Coronary artery (tissue), 2 donors: ENCODE measurements around the gene EMX2.

Experiments used
- DNase-seq: peaks from one replicate; pipeline ENCODE4 v3.0.0-alpha.2; 2017; ENCODE audit warnings: low spot score
- H3K27ac ChIP-seq, 2 donors: fragments of 200-600 bp; sonication (generic); one replicate each; pipeline ENCODE4 v1.5.1; 2016 to 2019
- H3K4me3 ChIP-seq: fragments of 200-600 bp; sonication (generic); 2 replicates; pipeline ENCODE4 v1.5.1; 2016; ENCODE audit warnings: mild to moderate bottlenecking, moderate library complexity
- TF ChIP-seq, protein P1 (sequence below): fragments of 200-600 bp; sonication (generic); IDR thresholded peaks from one replicate; pipeline ENCODE4 v1.5.1; 2019; ENCODE audit warnings: antibody characterized with exemption

EMX2 gene

DNA sequence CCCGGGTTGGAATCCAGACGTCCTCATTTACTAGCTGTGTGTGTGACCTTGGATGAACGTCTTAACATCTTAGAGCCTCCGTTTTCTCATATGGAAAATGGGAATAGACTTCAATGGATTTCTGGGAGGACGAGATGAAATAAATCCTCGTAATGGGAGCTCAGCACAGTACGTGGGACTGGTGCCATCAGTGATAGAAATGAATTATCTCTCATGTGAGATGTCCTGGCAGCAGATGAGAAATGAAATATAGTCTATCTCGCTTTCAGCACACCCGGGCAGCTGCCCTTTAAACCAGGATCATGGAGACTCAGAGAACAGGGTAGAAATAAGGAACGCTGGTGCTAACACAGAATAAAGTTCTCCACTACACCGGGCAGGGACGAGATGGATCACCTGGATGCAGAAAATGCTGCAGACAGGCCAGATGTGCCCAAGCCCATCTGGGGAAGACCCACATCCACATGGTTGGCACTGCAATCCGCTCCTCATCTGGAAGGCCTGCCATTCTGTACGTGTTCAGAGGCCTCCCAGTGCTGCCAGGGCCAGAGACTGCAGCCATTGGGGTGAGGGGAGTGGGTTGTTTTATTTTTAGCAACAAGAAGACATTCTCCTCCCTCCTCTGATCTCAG, 11.1 kb upstream of the EMX2 start:
- TF ChIP-seq, protein P1, sequence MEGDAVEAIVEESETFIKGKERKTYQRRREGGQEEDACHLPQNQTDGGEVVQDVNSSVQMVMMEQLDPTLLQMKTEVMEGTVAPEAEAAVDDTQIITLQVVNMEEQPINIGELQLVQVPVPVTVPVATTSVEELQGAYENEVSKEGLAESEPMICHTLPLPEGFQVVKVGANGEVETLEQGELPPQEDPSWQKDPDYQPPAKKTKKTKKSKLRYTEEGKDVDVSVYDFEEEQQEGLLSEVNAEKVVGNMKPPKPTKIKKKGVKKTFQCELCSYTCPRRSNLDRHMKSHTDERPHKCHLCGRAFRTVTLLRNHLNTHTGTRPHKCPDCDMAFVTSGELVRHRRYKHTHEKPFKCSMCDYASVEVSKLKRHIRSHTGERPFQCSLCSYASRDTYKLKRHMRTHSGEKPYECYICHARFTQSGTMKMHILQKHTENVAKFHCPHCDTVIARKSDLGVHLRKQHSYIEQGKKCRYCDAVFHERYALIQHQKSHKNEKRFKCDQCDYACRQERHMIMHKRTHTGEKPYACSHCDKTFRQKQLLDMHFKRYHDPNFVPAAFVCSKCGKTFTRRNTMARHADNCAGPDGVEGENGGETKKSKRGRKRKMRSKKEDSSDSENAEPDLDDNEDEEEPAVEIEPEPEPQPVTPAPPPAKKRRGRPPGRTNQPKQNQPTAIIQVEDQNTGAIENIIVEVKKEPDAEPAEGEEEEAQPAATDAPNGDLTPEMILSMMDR, result no peak
- H3K27ac ChIP-seq, result no peak overlapping the region
- no peak for DNase-seq
- H3K4me3 ChIP-seq, result no peak overlapping the region

DNA sequence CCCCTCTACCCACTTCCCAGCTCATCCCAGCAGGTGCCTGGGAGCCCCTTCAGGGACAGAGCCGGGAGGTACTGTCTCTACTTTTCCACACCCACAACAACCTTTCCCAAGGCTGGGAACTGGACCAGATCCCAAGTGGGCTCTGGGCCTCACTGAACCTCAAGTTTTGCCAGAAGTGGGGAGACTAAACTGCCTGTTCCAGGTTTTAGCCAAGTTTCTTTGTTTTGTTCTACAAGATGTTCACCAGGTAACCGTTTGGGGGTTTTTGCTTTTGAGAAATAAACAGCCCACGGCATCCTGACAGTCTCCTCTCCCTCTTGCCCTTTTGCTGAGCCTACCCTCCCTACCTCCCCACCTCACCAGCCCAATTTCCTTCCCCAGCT, 10.6 kb upstream of the EMX2 start:
- no peak for DNase-seq
- TF ChIP-seq, protein P1, result no peak
- Histone ChIP-seq H3K4me3 (no peak overlapping the region), H3K27ac (no peak overlapping the region)

DNA sequence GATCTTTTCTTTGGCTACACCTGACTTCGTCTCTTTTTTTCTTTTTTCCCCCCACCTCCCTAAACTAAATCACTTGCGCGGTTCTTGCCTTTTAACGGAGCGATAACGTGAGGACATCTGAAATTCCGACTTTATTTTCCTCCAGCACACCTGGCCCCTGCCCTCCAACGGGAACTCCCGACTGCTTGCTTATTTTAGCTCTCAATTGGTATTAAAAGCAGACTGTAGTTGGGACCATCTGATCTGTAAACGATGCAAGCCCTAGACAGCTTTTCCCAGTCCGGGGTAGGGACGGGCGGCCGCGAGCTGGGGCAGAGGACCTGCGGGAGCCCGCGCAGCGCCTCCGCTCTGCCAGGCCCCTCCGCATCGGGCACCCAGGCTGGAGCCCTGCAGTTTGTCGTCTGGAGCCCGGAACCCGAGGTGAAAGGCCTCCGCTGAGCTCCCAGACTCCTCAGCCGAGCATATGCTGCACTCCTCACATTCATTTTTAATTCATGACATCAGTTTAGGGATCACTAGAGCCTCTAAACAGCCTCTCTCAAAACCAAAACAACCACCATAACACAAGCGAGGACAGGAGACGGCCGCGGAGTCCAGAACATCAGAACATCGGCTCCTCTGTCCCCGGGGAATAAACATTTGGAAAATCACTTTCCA, 10.0 kb upstream of the EMX2 start:
- DNase-seq, result no peak
- TF ChIP-seq, protein P1, result no peak
- H3K27ac ChIP-seq, result no peak overlapping the region
- H3K4me3 ChIP-seq, result peak overlapping the region; percentile 14

DNA sequence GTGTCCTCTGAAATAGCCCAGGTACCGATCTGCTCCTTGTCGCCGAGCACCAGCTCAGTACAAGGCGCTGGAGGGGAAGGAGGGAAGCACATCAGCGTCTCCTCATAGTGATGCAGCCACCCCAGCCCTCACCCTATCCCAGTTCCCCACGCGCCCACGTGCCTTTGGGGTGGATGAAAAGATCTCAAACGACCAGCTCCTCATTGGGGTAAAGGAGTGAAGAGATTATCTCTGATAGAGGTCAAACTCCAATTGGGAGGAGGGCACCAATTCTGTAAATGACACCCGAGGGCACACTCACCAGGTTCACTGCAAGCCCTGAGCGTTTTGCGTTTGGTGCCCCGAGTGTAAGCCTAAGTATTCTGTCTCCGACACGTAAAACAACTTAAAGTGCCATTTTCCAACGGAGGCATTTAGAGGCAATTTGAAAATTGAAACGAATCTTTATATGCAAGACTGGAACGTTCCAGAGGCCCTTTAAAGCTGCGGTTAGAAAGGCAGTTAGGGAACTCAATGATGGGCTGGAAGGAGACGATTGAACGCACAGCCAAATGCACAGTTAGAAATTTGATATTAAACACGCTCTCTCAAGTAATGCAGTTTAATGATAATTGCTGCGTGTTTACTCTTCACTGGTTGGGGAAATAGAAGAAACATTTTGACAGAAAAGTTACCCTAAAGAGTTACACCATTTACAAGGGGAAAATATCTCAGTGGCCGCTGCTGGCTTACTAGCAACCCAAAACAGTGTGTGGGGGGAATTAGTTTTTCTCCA, 8.9 kb upstream of the EMX2 start:
- H3K4me3 ChIP-seq, result peak overlapping the region; percentile 65
- TF ChIP-seq, protein P1, result no peak
- DNase-seq, result no peak
- H3K27ac ChIP-seq, result no peak overlapping the region

DNA sequence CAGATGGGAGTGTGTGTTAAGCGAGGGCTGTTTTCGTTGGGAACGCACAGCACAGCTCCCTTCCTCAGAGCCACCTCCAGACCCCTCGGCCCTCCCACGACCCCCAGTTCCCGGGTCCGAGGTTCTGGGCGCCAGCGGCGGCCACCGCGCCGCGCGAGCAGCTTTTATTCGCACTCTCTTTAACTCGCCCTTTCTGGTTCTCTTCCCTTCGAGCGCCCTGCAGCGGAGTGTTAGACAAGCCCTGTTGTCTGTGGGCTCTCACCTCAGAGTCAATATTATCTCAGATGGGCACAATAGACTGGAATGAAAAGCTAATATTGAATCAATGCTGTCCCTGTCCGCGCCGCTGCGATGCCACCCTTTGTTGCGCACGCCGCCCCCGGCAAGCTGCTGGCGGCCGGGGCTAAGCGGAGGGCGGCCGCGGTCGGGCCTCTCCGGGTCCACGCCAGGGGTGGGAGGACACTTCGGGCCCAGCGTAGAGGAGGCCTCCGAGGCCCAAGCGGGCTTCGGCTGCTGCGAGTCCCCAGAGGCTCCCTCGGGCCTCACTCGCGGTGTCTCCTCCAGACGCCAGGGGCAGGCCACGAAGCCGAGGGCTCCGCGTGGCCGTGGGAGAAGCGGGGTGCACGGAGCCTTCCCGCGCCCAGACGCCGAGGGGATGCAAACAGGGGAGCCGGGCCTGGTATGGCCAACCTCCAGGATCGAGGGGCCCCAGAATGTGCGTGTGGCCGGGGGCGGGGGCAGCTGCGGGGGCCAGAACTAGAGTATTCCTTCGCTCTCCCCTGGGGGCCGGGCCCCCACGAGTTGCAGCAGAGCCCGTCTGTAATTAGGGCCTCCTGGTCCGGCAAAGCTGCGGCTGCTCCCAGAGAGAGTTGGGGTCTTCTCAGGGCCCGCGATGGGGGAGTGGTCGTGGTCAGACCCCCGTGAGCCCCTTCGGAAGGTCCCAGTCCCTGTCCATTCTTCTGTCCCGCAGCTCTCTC, 7.9 kb upstream of the EMX2 start:
- DNase-seq, result no peak
- TF ChIP-seq, protein P1, result no peak
- H3K4me3 ChIP-seq, result peak overlapping the region; percentile 65
- no peak overlapping the region for H3K27ac ChIP-seq

DNA sequence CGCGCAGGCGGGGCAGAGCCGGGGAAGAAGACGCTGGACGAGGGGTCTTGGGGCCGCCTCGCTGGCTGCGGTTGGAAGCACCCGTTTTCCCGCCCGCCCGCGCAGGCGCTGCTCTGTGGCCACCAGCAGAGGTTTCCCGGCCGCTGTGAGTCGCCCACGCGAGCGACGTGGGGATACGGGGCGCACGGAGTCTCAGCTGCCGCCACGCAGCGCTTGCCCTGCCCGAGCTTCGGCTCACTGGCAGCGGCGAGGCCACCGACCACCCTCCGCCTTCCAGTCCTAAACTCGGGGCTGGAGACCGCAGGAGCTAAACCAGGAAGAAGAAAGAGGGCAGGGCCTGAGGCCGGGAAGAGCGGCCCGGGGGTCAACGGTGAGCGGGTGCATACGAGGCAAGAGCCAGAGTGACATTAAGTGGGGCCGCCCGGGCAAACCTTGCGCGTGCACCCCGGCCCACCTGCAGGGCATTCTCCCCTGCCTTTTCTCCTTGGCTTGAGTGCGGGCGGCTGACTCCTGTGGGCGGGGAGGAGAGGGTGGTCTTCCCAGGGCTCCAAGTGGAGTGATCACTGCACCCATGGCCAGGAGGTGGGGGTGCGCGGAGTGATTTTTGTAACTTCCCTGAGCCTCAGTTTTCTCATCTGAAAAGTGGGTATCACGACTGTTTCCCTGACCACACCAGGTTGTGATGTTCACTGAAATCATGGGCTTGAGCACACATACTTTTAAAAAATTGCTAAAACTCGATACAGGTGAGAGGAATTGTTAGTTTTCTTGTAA, 7.1 kb upstream of the EMX2 start:
- TF ChIP-seq, protein P1, result no peak
- no peak overlapping the region for H3K27ac ChIP-seq
- DNase-seq, result no peak
- peak overlapping the region; percentile 65 for H3K4me3 ChIP-seq
